Measurements from ENCODE around the gene DKKL1.
A peak's percentile ranks its signal among the peaks of the same experiment; 100 is the strongest.

The DKKL1 gene

DNA sequence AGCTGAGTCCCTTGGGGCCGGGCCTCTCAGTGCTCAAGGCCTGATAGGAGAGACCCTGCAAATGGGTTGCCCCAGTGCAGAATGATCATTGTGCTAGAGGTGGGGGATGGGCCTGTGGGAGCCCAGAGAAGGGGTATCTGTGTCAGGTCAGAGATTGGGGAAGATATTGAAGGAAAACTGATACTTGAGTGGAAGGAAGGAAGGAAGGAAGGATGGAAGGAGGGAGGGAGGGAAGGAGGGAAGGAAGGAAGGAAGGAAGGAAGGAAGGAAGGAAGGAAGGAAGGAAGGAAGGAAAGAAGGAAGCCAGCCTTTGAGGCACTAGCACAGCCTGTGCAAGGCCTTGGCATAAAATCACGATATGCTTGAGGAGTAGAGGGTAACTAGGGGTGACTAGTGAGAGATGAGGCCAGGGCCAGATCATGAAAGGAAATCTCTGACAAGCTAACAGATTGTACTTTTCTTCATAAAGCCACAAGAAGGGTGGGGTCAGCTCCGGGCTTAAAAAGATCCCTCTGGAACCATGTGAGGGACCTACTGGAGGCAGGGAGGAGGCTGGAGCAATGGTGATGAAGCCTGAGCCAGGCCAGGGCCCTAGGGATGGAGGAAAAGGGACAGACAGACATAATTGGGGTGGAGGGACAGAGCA is 48.1 kb downstream of the DKKL1 start:
- Mint-ChIP-seq H3K9me3 (no peaks in the 10 kb centered on the region), H3K4me3 (no peak overlapping the region), H3K27me3 (peaks cover 8% of the 10 kb centered on the region), H3K4me1 (peaks cover 37% of the 10 kb centered on the region), H3K27ac (no peak overlapping the region), H3K36me3 (ENCODE audit: low read depth) (no peaks in the 10 kb centered on the region)
- DNase-seq (no peak), ATAC-seq (no peak)

DNA sequence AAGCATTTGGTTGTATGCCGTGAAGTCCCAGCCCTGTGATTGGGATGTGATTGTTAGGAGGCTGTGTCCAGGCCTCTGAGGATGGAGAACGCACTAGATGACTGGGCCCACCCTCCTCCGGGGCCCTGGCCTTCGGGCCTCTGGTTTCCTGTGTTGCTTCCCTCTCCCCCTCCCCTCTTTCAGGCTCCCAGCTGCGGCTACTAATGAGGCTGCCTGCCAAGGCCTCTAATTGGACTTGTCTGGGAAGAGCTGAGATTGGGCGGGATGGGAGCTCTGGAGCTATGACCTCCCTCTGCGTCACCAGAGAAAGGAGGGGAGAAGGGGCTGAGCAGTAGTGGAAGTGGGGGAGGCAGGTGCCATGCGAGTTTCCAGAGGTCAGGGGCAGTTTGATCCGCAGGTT is 49.7 kb downstream of the DKKL1 start:
- ATAC-seq (no peak), DNase-seq (no peak)
- no peaks in the 10 kb centered on the region for H3K9me3 Mint-ChIP-seq
- H3K4me1 Mint-ChIP-seq, result peaks cover 30% of the 10 kb centered on the region
- no peak overlapping the region for H3K4me3 Mint-ChIP-seq
- no peak overlapping the region for H3K27ac Mint-ChIP-seq
- peaks cover 13% of the 10 kb centered on the region for H3K27me3 Mint-ChIP-seq
- H3K36me3 Mint-ChIP-seq (ENCODE audit: low read depth), result no peaks in the 10 kb centered on the region

DNA sequence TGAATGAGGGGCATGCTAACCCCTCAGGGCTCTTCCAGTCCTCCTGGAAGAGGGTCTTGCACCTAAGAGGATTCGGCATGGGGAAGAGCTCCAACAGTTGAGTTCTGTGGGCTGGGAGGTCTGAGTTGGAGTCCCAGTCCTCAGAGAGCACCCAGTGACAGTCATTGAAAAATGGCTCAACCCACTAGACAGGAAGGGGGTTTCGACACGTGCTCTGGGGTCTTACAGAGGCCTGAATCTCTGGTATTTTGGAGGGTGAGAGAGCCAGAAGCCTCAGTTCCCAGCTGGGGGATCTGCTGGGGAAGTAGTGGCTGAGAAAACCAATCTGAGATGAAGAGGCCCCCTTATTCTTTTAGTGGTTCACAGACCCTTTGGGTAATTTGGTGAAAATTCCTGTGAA is 50.6 kb downstream of the DKKL1 start:
- Mint-ChIP-seq H3K27ac (no peak overlapping the region), H3K27me3 (peaks cover 21% of the 10 kb centered on the region), H3K9me3 (no peaks in the 10 kb centered on the region), H3K4me1 (peaks cover 21% of the 10 kb centered on the region), H3K4me3 (no peak overlapping the region), H3K36me3 (ENCODE audit: low read depth) (no peaks in the 10 kb centered on the region)
- ATAC-seq, result no peak
- no peak for DNase-seq

DNA sequence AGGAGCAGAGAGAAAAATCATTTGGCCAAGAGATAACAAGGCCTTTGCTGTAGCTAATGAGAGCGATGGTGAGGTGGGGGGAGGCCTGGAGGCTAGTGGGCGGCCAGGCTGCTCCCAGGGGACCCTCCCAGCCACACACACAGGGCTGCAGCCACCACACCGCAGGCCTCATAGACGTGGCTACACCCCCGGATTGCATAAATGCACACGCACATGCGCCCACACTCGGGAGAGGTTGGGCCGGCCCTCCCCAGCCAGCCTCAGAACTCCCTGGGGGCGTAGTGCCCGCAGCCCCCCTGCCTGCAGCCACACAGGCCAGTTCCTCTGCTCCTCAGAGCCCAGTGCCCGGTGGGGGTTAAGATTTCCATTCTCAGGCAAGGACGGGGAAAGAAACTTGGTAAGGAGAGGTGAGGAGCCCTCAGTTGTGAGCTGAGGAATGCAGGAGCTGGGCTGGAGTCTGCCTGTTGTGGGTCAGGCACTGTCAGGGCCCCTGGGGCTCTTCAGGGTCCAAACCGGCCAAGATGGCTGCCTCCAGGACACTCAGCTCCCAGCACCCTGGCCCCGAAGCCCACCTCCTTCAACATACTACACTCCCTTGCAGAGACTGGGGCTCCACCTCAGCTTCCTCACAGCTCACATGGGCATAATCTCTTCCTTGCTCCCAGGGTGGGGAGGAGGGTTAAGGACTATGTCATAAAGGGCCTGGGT is 51.6 kb downstream of the DKKL1 start:
- H3K4me1 Mint-ChIP-seq, result peaks cover 11% of the 10 kb centered on the region
- no peaks in the 10 kb centered on the region for H3K36me3 Mint-ChIP-seq (ENCODE audit: low read depth)
- DNase-seq (no peak), ATAC-seq (no peak)
- no peak overlapping the region for H3K4me3 Mint-ChIP-seq
- H3K9me3 Mint-ChIP-seq, result no peaks in the 10 kb centered on the region
- H3K27me3 Mint-ChIP-seq, result peaks cover 31% of the 10 kb centered on the region
- no peak overlapping the region for H3K27ac Mint-ChIP-seq

DNA sequence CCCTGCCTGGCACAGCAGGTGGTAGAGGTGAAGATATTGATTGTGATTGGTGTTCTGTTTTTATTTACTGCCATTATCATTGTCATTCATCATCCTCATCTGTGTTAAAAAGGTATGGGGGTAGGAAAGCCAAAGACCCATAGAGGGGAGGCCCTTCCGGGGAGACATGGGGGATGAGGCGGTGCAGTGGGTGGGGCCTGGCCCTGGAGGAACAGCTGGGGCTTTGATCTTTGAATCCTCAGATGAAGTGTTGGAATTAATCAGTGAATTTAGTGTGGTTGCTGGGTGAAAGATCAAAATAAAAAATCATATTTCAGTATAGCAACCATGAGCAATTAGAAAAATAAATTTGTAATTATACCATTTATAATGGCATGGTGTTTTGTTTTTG is 52.1 kb downstream of the DKKL1 start:
- DNase-seq (no peak), ATAC-seq (no peak)
- H3K4me1 Mint-ChIP-seq, result peaks cover 11% of the 10 kb centered on the region
- peaks cover 36% of the 10 kb centered on the region for H3K27me3 Mint-ChIP-seq
- H3K4me3 Mint-ChIP-seq, result no peak overlapping the region
- no peak overlapping the region for H3K27ac Mint-ChIP-seq
- H3K9me3 Mint-ChIP-seq, result no peaks in the 10 kb centered on the region
- no peaks in the 10 kb centered on the region for H3K36me3 Mint-ChIP-seq (ENCODE audit: low read depth)

DNA sequence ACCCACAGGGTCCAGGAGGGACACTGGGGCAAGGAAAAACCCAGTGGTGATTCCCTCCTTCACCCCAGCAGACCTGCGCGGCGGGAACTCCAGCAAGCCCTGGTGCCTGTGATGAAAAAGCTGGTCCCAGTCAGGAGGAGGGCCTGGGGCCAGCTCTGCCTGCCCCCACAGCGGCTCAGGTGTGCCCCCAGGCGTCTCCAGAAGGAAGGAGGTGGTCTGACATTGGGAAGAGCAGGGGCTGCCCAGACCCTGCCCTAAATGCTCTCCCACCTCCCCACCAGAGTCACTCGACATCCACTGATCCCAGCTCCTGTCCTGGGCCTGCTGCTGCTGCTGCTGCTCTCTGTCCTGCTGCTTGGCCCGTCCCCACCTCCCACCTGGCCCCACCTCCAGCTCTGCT is 53.4 kb downstream of the DKKL1 start:
- DNase-seq (no peak), ATAC-seq (no peak)
- peaks cover 48% of the 10 kb centered on the region for H3K27me3 Mint-ChIP-seq
- H3K4me3 Mint-ChIP-seq, result no peak overlapping the region
- H3K27ac Mint-ChIP-seq, result no peak overlapping the region
- no peaks in the 10 kb centered on the region for H3K9me3 Mint-ChIP-seq
- peaks cover 15% of the 10 kb centered on the region for H3K4me1 Mint-ChIP-seq
- H3K36me3 Mint-ChIP-seq (ENCODE audit: low read depth), result no peaks in the 10 kb centered on the region

DNA sequence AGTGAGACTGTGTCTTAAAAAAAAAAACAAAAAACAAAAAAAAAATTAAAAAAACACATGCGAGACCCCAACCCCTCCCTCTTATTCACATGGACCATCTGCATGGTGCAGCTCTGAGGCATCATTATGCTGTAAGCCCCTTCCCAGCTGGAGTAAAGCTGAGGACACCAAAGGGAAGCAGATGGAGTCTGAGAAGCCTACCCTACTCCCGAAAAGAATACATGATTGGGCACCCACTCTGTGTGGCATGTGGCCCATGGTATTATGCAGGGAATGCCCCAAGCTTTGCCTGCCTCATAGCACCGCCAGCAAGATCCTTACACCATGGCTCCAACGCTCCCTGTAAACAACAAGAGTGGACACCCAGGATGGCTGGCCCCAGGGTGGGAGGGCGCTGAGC is 54.8 kb downstream of the DKKL1 start:
- Mint-ChIP-seq H3K4me3 (no peak overlapping the region), H3K36me3 (ENCODE audit: low read depth) (no peaks in the 10 kb centered on the region), H3K27me3 (peaks cover 58% of the 10 kb centered on the region), H3K9me3 (no peaks in the 10 kb centered on the region), H3K4me1 (peaks cover 23% of the 10 kb centered on the region), H3K27ac (no peak overlapping the region)
- DNase-seq, result no peak
- no peak for ATAC-seq

DNA sequence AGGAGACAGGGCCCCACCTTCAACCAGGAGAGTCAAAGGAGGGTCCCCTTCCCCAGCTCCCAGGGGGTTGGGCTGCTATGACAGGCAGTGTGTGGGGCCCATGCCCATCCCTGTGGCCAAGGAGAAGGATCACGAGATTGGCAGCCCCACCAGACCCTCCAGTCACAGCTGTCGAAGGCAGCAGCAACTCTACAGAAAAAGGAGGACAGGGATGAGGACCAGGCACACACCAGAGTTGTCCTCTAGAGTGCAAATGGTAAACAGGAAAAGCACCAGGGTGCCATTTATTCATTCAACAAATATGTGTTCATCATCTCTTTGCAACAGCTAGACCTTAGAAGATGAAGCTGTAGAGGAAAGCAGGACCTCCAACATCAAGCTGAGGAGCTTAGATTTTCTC is 55.5 kb downstream of the DKKL1 start:
- no peak overlapping the region for H3K27ac Mint-ChIP-seq
- no peak for ATAC-seq

DNA sequence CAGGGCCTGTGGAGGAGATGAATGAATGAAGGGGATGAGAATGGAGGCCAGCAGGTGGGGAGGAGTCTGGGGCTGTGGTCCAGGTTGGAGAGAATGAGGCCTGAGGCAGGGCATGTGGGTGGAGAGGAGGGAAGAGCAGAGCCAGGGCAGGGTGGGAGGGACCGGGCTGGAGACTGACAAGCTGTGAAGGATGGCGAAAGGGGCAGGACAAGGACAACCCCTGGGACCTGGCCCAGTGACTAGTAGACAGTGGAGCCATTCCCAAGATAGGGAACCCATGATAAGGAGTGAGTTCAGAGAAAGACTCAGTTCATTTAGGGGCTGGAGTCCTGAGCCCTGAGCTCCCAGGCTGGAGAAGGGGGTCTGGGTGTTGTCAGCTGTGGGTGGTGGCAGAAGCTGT is 56.5 kb downstream of the DKKL1 start:
- peaks cover 30% of the 10 kb centered on the region for H3K4me1 Mint-ChIP-seq
- no peak for ATAC-seq
- H3K4me3 Mint-ChIP-seq, result no peak overlapping the region
- no peak overlapping the region for H3K27ac Mint-ChIP-seq
- H3K9me3 Mint-ChIP-seq, result no peaks in the 10 kb centered on the region
- no peaks in the 10 kb centered on the region for H3K36me3 Mint-ChIP-seq (ENCODE audit: low read depth)
- no peak for DNase-seq
- H3K27me3 Mint-ChIP-seq, result peaks cover 75% of the 10 kb centered on the region

More for the DNA sequence above, 55.5 kb downstream of the DKKL1 start:
- H3K36me3 Mint-ChIP-seq (ENCODE audit: low read depth), result no peaks in the 10 kb centered on the region
- no peak overlapping the region for H3K4me3 Mint-ChIP-seq
- DNase-seq, result no peak
- peaks cover 29% of the 10 kb centered on the region for H3K4me1 Mint-ChIP-seq
- no peaks in the 10 kb centered on the region for H3K9me3 Mint-ChIP-seq
- H3K27me3 Mint-ChIP-seq, result peaks cover 64% of the 10 kb centered on the region

DNA sequence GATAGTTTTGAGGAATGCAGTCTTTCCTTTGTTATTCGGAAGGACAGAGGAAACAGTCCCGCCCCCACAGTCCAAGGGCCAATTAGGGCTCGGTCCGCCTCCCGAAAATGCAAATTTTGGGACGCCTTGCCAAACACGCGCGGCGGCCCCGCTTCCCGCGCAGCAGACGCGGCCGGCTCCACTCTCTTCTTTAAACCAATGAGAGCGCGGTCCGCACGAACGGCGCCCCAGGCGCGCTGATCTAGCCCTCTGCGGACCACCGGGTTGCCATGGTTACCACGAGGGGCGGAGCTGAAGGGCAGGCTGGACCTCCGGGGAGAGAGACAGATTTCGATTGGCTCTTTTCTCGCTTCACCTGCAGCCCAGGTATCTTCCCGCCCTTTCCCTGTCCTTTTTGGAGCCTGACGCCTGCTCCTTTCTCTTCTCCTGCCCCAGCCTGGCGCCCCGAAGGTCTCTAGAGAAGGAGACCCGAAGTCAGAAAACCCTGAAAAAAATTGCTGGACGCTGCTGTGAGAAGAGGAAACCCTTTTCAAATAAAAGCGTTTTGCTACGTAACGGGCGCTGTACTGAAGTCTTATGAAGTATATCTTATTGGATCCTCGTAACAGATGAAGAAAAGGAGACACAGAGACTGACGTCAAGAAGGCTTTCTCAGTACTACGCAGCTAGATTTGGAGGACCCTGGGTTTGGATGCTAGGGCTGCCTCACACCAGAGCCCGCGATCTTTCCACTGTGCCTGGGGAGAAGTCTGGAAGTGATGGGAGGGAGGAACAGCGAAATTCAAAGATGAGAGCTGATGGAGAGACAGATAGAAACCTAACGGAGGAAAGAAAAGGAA is 57.6 kb downstream of the DKKL1 start:
- H3K4me1 Mint-ChIP-seq, result peaks cover 30% of the 10 kb centered on the region
- ATAC-seq, result peak; percentile 14
- H3K36me3 Mint-ChIP-seq (ENCODE audit: low read depth), result no peaks in the 10 kb centered on the region
- H3K4me3 Mint-ChIP-seq, result peak overlapping the region; percentile 32
- H3K9me3 Mint-ChIP-seq, result no peaks in the 10 kb centered on the region
- peak; percentile 46 for DNase-seq
- no peak overlapping the region for H3K27ac Mint-ChIP-seq
- peaks cover 81% of the 10 kb centered on the region for H3K27me3 Mint-ChIP-seq

DNA sequence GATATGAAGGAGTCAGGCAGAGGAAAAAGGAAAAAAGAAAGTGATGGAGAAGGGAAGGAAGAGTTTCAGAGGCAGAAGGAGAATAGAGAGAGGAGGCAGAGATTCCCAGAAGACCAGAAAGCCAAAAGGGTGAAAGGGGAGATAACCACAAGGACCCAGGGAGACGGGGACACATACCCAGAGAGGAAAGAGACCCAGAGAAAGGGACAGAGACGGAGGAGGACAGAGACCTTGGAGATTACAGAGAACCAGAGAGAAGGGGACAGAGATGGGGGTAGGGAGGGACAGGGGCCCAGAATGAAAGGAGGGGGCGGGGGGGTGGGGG is 58.2 kb downstream of the DKKL1 start:
- H3K4me1 Mint-ChIP-seq, result peaks cover 36% of the 10 kb centered on the region
- DNase-seq, result no peak
- ATAC-seq, result no peak

DNA sequence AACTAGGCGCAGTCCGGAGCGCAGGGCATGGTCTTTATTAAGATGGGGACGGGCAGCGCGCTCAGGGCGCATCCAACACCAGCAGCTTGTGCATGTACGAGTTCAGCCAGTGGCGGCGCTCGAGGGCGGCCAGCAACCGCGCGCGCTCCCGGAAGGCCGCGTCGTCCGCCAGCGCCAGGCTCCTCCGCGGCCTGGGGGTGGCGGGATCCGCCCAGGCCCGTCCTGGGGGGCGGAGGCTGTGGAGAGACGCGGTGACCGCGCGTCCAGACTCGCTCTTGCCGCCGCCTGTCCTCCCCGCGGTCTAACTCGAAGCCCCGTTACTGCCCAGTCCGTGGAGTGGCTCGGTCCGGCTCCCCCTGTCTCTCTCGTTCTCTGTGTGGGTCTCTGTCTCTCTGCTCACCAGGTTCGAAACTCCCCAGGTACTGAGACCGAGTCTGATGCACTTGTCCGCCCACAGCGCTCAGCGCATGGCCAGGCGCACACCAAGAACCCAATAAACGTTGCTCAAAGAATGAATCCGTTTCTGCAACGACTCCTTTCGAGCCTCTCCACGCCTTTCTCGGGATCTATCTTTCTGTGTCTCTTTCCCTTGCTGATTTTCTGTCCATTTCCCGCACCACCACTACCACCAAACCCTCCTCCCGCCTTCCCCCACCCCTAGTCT is 58.9 kb downstream of the DKKL1 start:
- peaks cover 40% of the 10 kb centered on the region for H3K4me1 Mint-ChIP-seq

More for the DNA sequence above, 58.2 kb downstream of the DKKL1 start:
- Mint-ChIP-seq H3K27ac (no peak overlapping the region), H3K36me3 (ENCODE audit: low read depth) (no peaks in the 10 kb centered on the region), H3K9me3 (no peaks in the 10 kb centered on the region), H3K27me3 (peaks cover 82% of the 10 kb centered on the region), H3K4me3 (no peak overlapping the region)

DNA sequence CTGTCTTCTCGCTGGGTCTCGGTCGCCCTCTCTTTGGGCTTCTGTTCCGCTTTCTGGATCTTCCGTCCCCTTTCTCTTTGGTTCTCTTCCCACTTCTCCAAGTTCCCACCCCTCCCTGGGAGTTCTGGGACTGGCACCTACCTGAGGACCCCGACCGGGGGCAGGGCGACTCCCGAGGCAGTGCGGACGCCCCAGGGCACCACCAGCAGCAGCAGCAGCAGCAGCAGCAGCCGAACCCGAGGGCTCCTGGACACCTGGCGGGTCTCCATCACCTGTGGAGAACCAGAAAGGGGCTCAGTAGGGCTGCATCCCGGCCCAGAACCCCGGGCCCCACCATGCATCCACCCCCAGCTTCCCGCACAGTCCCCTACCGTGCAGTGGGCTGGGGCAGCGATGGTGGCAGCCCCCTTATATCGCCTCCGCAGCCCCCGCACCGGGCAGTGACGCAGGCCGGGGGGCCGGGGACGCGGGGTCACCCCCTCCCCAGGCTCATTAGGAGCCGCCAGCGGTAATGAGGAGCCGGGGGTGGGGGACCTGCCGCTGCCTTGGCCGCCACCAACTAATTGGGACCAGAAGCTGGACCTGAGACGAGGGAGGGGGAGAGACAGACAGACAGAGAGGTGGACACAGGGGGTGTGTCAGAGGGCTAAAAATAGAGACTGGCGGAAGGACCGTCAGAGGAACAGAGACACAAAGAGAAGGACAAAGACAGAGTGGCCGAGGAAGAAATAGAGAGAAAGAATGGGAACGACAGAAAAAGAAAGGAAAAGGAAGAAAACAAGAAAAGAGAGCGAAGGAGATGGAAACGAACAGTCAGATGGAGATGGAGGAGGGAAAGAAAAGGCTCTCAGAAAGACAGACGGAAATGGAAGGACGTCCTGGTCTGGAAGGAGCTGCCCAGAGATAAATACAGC is 59.7 kb downstream of the DKKL1 start, which contains the start of gene PTH2:
Gene PTH2, minus strand, starts transcription at position 371 of the 914 bp plus-strand sequence. Its CDS starts 102 bp downstream, at position 269.
- Mint-ChIP-seq H3K4me1 (peaks cover 46% of the 10 kb centered on the region), H3K27ac (no peak within 1 kb of the TSS), H3K36me3 (ENCODE audit: low read depth) (no peaks in the 10 kb centered on the region), H3K4me3 (peak within 1 kb of the TSS; percentile 62), H3K9me3 (no peaks in the 10 kb centered on the region), H3K27me3 (peaks cover 90% of the 10 kb centered on the region)
- ATAC-seq, result no peak
- no peak for DNase-seq

More for the DNA sequence above, 58.9 kb downstream of the DKKL1 start:
- ATAC-seq, result no peak
- peak overlapping the region; percentile 62 for H3K4me3 Mint-ChIP-seq
- no peak overlapping the region for H3K27ac Mint-ChIP-seq
- DNase-seq, result peak; percentile 62
- peaks cover 85% of the 10 kb centered on the region for H3K27me3 Mint-ChIP-seq
- no peaks in the 10 kb centered on the region for H3K36me3 Mint-ChIP-seq (ENCODE audit: low read depth)
- H3K9me3 Mint-ChIP-seq, result no peaks in the 10 kb centered on the region

DNA sequence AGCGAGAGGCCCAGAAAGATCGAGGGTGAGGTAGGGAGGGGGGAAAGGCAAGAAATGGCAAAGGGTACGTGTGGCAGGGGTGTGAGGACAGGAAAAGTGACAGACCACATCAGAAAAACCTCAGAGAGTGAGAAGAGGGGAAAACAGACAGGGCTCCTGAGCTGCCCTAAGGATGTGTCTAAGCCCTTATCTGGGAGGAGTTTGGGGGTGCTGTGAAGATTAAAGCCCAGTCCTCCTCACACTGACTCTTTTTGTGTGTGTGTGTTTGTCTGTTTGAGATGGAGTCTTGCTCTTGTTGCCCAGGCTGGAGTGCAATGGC is 60.3 kb downstream of the DKKL1 start:
- H3K9me3 Mint-ChIP-seq, result no peaks in the 10 kb centered on the region
- peaks cover 92% of the 10 kb centered on the region for H3K27me3 Mint-ChIP-seq
- peak overlapping the region; percentile 35 for H3K4me3 Mint-ChIP-seq
- no peak overlapping the region for H3K27ac Mint-ChIP-seq
- DNase-seq (no peak), ATAC-seq (peak; percentile 72)
- peaks cover 50% of the 10 kb centered on the region for H3K4me1 Mint-ChIP-seq
- no peaks in the 10 kb centered on the region for H3K36me3 Mint-ChIP-seq (ENCODE audit: low read depth)
